GM21367 (cell line): Measurements from ENCODE around the gene OR4B1.
"Not testable (repeated sequence)": the region's sequence is repeated elsewhere in the genome, so short reads cannot be mapped to it uniquely, and the experiment has no call there.

Source experiments
- ATAC-seq: cut with Tn5 transposase; IDR thresholded peaks from one replicate; pipeline ENCODE4 v1.9.1; 2021; ENCODE audit not compliant: unreplicated experiment

The OR4B1 gene, protein sequence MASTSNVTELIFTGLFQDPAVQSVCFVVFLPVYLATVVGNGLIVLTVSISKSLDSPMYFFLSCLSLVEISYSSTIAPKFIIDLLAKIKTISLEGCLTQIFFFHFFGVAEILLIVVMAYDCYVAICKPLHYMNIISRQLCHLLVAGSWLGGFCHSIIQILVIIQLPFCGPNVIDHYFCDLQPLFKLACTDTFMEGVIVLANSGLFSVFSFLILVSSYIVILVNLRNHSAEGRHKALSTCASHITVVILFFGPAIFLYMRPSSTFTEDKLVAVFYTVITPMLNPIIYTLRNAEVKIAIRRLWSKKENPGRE

DNA sequence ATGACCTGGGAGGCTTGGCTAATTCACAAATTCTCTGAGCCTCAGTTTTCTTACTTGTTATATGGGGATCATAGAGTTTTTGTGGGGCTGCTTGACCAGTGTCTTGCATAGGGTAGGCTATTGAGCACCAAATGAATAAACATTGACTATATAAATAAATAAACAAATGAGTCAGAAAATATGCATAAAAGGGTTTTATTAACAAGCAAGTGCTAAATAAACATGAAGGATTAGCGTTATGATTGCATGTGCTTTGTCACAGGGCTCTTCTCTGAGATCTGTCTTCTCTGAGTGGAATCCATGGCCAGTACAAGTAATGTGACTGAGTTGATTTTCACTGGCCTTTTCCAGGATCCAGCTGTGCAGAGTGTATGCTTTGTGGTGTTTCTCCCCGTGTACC, at the start of gene OR4B1:
OR4B1 (plus strand) TSS at position 301 of the 400 bp plus-strand sequence; CDS start at position 301, 0 bp downstream.
- no peak for ATAC-seq

DNA sequence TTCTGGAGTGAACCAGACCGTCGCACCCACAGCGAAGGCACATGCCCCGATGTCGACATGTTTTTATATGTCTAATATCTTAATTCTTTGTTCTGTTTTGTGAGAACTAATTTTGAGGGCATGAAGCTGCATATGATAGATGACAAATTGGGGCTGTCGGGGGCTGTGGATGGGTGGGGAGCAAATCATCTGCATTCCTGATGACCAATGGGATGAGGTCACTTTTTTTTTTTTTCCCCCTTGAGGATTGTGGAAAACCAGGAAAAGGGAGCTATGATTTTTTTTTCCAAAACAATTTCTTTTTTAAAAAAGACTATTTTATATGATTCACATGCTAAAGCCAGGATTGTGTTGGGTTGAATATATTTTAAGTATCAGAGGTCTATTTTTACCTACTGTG, 49.2 kb upstream of the OR4B1 start:
- no peak for ATAC-seq

DNA sequence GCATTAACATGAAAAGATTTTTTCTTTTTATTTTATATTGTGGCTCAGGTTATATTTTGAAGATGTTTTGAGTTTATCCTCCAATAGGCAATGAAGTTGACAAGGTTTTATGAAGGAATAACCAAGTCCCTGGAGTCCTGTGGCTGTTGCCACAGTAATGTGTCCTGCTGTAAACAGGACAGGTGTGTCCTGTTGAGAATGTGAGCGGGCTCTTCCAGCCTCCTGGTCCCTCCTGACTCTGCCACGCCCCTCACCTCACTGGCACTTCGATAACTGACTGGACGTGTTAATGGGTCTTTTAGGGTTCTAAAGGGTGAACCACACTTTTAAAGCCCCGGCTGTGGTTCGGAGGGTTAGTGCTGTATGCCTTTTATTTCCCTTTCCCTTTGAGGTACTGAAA, 47.8 kb upstream of the OR4B1 start:
- no peak for ATAC-seq

DNA sequence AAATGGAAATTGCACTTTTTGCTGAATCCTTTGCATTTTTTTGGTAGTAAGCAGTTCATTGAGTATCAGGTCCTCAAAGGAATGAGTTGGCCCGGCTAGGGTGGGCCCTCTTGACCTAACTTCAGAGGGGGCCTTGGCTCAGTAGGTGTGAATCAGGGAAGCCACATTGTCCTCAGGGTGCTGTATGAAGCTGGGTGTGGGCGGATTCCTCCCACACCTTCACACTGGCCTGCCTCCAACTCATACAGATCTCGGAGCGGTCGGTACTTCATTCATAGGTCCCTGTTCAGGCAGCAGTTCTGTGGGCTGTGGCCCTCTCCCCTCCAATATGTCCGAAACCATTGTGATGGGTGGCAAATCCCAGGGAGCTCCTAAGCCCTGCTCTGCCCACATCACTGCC, 47.4 kb upstream of the OR4B1 start:
- ATAC-seq, result no peak

DNA sequence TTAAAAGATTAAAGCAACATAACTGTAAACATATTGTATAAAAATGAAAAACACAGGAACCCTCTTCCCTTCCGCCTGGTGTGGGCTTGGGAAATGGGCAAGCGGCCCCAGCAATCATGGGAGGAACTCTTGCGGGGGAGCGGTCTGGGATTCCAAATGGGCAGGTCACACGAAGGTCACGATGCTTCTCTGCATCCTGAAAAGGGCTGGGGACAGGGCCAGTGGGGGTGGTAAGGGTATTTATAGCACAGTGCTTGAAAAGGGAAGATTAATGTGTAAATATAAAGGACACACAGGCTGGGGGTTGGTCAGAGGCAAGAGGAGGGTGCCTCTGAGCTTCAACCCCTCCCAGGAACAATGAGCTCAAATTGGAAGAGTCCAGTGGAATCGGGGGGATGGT, 46.9 kb upstream of the OR4B1 start:
- ATAC-seq, result no peak

DNA sequence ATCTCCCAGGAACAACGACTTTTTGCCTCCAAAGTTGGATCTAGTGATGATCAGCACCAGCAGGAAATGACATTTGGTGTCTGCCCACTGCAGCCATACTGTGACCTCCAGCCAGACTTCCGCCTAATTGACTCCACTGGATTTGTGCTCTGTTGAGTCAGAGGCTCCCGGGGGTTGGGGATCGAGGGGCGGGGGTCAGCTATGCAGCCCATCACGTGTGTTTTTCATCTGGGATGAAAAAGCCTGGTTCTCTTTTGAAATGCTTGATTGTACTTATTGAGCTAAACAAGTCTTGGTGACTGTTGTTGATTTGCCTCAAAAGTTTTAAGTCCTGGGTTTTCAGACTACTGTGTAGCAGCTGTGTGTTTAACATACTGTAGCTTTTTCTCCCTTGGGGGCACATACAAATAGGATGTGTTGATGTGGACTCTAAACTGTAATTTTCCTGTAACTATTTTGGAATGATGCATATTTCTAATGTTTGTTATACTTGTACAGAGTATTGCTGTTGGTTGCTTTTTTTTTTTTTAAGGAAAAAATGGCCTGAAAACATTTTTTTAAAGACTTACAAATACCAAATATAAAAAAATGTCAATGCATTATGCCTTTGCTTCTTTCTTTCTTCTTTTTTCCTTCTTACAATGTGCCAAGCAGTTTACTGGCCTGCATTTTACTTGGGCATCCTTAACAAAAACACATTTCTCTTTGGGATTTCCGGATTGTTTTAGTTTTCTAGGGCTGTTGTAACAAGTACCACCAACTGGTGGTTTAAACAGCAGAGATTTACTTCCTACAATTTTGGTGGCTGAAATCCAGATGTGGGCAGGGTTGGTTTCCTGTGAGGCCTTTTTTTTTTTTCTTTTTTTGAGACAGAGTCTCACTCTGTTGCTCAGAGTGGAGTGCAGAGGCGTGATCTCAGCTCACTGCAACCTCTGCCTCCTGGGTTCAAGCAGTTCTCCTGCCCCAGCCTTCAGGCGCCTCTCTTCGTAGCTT, 46.1 kb upstream of the OR4B1 start:
- no peak for ATAC-seq

DNA sequence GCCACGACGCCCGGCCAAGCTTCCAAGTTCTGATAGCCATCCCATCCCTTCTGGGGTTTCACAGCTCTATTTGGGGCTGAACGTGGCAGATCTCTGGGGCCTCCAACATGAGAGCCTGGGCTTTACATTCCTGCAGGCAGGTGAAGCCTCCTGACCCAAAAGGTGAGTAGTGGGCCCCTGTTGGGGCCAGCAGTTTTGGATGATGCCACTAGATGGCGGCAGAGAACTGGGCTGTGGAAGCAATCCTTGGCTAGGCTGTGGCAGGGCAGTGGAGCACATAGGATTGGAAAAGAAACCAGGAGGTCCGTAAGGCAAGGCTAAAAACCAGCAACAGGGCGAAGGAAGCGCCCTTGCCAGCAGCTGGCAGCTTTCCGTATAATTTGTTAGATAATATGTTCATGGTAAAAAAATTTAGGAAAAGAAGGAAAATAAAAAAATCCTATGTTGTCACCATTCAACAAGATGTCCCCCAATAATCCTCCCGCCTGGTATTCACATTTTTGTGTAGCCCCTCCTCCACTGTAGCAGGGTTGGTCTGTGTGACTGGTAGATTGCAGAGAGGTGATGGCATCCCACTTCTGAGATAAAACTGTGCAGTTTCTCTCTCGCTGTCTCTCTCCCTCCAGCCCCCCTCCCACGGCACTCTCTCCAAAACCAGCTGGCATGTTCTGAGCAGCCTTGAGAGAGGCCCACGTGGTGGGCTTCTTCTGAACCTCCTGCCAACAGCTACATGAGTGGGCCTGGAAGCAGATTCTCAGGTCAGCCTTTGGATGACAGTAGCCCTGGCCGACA, 43.6 kb upstream of the OR4B1 start:
- no peak for ATAC-seq

DNA sequence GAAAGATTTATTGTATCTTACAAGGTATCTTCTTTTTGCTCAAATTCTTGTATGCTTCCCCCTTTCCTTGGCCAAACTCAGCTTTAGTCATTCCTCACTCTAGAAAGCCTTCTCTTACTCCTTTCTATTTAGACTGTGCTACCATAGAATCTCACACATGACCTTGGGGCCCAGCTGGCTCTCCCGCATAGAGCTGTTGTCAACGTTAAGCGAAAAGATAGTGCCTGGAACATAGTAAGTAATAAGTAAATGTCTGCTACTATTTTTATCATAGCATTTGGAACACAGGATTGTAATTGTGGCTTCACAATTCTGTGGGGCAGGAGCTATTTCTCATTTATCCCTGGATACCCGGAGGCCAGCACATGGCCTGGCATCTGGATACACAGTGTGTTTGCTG, 38.9 kb upstream of the OR4B1 start:
- no peak for ATAC-seq

DNA sequence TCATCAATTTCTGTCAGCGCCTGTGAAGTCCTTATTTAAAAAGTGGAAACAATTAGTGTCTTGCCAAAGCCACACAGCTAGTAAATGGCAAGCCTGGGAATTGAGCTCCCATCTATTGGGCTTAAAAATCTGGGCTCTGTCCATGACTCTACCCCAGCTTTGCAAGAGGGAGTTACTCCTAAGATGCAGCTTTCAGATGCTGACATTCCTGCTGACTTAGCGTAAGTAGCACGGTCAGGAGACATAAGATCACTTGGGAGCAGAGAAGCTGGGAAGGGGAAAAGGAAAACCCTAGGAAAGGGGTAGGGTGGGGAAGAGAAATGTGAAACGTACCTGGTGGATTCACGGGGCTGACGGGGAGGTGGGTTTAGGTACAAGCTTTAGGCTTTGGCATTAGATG, 36.0 kb upstream of the OR4B1 start:
- ATAC-seq, result no peak

DNA sequence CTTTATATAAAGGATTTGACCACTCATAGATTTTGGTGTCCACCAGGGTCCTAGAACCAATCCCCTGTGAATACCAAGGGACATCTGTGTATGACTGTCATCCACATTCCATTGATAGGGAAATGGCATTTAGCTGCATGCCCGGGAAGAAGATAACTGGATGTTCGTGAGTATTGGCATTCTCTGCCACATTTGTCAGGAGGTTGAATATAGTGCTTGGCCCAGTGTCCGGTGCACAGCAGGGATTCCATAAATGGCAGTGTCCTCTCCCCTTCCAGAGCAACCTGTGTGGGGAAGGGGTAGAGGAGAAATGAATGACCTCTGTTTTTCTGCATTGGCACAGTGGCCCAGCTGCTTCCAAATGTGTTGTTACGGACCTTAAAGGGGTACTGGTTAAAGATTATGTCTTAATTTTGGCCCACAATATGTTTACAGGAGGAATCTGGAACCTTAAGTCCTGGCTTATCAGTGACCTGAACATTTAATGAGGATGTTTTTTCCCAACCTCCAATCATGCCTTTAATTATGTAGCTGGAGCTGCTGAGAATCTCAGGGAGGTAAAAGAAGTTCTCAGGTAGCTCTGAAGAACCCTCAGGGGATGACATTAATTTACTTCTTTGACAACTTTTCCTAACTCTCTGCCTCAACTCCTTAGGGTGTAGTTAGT, 33.6 kb upstream of the OR4B1 start:
- ATAC-seq, result no peak

DNA sequence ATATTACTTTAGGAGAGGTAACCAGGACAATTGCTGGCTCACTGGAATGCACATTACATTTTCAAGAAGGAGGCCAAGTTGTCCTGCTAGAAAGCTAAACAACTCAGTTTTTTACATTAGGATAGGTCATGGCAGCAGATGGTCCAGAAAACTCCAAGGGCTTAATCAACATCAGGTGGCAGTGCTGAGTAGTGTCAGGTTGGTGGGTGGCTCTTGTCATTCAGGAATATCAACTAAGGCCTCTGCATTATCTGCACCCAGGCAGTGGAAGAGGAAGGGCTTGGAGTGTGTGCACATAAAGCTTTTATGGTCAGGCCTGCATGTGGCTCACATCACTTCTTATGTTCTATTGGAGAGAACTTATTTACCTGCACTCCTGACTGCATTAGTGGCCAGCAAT, 32.2 kb upstream of the OR4B1 start:
- no peak for ATAC-seq

DNA sequence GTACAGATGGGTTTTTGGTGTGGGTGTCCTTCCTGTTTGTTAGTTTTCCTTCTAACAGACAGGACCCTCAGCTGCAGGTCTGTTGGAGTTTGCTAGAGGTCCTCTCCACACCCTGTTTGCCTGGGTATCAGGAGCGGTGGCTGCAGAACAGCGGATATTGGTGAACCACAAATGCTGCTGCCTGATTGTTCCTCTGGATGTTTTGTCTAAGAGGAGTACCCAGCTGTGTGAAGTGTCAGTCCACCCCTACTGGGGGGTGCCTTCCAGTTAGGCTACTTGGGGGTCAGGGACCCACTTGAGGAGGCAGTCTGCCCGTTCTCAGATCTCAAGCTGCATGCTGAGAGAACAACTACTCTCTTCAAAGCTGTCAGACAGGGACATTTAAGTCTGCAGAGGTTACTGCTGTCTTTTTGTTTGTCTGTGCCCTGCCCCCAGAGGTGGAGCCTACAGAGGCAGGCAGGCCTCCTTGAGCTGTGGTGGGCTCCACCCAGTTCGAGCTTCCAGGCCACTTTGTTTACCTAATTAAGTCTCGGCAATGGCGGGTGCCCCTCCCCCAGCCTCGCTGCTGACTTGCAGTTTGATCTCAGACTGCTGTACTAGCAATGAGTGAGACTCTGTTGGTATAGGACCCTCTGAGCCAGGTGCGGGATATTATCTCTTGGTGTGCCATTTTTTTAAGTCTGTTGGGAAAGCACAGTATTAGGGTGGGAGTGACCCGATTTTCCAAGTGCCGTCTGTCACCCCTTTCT, 25.5 kb upstream of the OR4B1 start:
- ATAC-seq, result not testable (repeated sequence)

DNA sequence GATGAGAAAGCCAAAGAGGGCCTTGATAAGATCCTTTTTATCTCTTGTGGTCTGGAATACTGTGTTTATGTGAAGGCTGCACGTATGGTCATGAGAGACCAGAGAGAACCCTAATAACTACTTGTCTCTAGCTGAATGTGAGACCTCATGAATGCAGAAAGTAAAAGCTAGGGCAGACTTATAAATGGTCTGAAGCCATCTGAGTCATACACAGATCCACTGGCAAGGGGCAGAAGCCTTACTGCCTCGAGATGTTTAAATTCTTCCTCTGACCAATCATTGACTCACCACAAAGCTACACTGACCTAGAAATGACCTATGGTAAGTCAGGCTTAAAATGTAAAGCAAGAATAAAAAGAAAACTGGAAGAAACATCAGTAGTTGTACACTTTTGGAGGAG, 22.7 kb upstream of the OR4B1 start:
- ATAC-seq, result no peak

DNA sequence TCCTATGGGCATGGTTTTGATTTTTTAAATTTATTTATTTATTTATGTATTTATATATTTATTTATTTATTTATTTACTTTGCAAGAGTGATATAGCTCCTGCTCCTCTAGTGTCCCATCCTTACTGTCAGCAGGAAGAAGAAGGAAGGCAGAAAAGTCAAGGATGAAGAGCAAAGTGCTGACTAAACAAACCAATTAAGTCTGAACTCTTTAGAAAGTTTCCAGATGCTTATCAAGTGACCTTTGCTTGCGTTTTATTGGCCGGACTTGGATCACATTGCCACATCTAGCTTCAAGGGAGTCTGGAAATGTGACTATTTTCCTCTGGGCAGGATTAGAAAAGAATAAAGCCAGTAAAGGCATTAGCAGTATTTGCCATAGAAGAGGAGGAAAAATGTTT, 8.7 kb upstream of the OR4B1 start:
- no peak for ATAC-seq

DNA sequence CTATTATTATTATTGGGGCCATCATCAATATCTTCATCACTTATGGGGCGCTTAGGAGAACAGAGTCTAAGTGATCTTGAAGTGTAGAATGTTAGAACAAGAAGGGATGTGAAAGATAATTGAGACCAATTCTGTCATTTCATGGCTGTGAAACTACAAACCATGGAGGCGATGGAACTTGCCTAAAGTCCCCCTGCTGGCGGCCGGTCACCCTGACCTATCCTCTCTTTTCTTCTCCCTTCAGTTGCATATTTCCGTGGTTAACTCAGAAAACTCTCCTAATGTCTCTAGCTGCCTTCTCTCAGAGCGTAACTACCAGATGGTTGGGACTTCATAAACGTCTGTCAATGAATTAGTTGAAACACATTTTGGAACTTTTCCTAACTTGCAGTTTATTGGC, 6.6 kb upstream of the OR4B1 start:
- no peak for ATAC-seq

DNA sequence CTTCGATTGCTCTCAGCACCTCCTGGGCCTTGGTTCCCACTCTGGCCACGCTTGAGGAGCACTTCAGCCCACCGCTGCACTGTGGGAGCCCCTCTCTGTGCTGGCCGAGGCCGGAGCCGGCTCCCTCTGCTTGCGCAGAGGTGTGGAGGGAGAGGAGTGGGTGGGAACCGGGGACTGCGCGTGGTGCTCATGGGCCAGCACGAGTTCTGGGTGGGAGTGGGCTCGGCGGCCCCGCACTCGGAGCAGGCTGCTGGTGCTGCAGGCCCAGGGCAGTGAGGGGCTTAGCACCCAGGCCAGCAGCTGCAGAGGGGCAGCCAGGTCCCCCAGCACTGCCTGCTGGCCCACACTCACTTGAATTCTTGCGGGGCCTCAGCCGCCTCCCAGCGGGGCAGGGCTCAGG, 12.2 kb downstream of the OR4B1 start:
- no peak for ATAC-seq

DNA sequence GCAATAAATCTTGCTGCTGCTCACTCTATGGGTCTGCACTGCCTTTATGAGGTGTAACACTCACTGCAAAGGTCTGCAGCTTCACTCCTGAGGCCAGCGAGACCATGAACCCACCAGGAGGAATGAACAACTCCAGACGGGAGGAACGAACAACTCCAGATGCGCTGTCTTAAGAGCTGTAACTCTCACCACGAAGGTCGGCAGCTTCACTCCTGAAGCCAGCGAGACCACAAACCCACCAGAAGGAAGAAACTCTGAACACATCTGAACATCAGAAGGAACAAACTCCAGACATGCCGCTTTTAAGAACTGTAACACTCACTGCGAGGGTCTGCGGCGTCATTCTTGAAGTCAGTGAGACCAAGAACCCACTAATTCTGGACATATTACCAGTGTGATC, 13.4 kb downstream of the OR4B1 start:
- not testable (repeated sequence) for ATAC-seq

DNA sequence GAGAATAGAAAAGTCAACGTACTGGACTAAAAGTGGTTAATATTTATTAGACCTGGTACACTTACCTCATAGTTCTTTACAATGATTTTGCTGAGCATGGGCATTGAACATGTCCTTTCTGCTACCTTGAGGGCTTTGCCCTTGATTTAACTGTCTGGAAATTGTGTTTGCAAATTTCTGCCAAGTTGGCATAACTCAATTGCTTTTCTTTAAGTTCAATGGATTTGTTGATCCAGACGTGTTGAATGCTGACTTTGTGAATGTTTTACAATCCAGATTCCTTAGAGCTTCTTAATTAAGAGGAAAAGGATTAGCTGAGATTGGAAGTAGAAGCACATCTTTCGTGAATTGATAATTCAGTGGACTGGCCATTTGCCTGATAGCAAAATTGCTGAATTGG, 21.1 kb downstream of the OR4B1 start:
- ATAC-seq, result no peak

DNA sequence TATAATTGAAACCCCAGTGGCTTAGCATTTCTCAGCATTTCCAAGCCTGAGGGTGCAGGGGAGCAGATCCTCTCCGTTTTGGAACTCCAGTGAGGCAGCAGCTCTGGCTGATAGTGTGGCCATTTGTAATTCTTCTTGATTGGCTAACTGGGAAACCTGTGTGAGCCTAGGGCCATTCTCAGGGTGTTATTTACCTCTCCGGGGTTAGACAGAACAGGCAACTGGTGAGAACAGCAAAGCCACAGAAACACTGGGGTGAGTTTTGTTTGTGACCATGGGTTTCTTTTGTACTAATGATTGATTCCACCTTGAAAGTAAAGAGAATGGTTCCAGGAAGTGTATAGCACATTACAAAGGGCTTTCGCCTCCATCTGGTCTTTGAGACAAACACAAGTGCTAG, 25.9 kb downstream of the OR4B1 start:
- no peak for ATAC-seq

DNA sequence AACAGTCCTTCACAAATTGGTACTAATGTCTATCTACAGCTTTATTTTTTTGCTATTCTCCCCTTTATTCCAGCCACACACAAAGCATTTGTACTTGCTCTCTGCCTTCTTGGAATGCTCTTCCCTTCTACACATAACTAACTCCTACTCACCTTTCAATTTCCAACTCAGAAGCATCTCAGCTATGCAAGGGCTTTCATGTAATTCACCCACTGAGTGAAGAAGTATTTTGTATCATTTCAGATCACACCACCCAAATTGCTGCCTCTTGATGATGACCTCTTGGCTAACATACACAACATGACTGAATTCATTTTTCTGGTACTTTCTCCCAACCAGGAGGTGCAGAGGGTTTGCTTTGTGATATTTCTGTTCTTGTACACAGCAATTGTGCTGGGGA, 28.2 kb downstream of the OR4B1 start, which contains the start of gene OR4X2:
OR4X2 (plus strand) TSS at position 301 of the 400 bp plus-strand sequence; CDS start at position 301, 0 bp downstream.
- no peak for ATAC-seq
